HTR-8/SVneo (cell line): ENCODE results near the gene ANKS6.

Experiments
- DNase-seq: peaks from one replicate; pipeline ENCODE4 v3.0.0; 2011; ENCODE audit warnings: low spot score, mixed read lengths; ENCODE audit not compliant: insufficient read length
- FAIRE-seq: peaks from 2 replicates; lab custom pipeline; 2011; peaks lifted over from hg19 to GRCh38; lab: Jason Lieb, UNC

ANKS6 gene

GRCh38 chr9:98775831-98776441 lies 20.4 kb downstream of the ANKS6 start:
- DNase-seq (peak; percentile 71), FAIRE-seq (no peak)

- FAIRE-seq, result no peak
- peak; percentile 31 for DNase-seq
These were observed 21.6 kb downstream of the ANKS6 start for GRCh38 chr9:98774746-98775145.

- DNase-seq, result no peak
- no peak for FAIRE-seq
These were observed 22.6 kb downstream of the ANKS6 start for GRCh38 chr9:98773721-98774120.

GRCh38 chr9:98772364-98773155 lies 23.8 kb downstream of the ANKS6 start:
- DNase-seq, result no peak
- no peak for FAIRE-seq

GRCh38 chr9:98771209-98771874 lies 25.0 kb downstream of the ANKS6 start:
- FAIRE-seq (no peak), DNase-seq (no peak)

- no peak for FAIRE-seq
- DNase-seq, result no peak
These were observed 25.6 kb downstream of the ANKS6 start for GRCh38 chr9:98770717-98771116.

- FAIRE-seq, result no peak
- DNase-seq, result no peak
These were observed 28.0 kb downstream of the ANKS6 start for GRCh38 chr9:98768344-98768743.

- FAIRE-seq (no peak), DNase-seq (no peak)
These were observed 28.4 kb downstream of the ANKS6 start for GRCh38 chr9:98767915-98768314.

- FAIRE-seq, result no peak
- no peak for DNase-seq
These were observed 29.2 kb downstream of the ANKS6 start for GRCh38 chr9:98767196-98767595.

- no peak for DNase-seq
These were observed 29.8 kb downstream of the ANKS6 start for GRCh38 chr9:98766586-98766985.

GRCh38 chr9:98765256-98765655 lies 31.1 kb downstream of the ANKS6 start:
- DNase-seq, result no peak
- FAIRE-seq, result no peak

More at GRCh38 chr9:98766586-98766985, 29.8 kb downstream of the ANKS6 start:
- FAIRE-seq, result no peak

- no peak for FAIRE-seq
- no peak for DNase-seq
These were observed 32.2 kb downstream of the ANKS6 start for GRCh38 chr9:98763986-98764745.

- DNase-seq (no peak), FAIRE-seq (no peak)
These were observed 36.1 kb downstream of the ANKS6 start for GRCh38 chr9:98760231-98760630.

- DNase-seq (no peak), FAIRE-seq (no peak)
These were observed 41.2 kb downstream of the ANKS6 start for GRCh38 chr9:98755006-98755618.

GRCh38 chr9:98751210-98751609 lies 45.1 kb downstream of the ANKS6 start:
- DNase-seq (no peak), FAIRE-seq (no peak)

- no peak for FAIRE-seq
- DNase-seq, result no peak
These were observed 45.8 kb downstream of the ANKS6 start for GRCh38 chr9:98750364-98751060.

GRCh38 chr9:98747476-98747875 lies 48.9 kb downstream of the ANKS6 start:
- FAIRE-seq, result no peak

GRCh38 chr9:98745470-98745869 lies 50.9 kb downstream of the ANKS6 start:
- no peak for DNase-seq
- no peak for FAIRE-seq

More at GRCh38 chr9:98747476-98747875, 48.9 kb downstream of the ANKS6 start:
- no peak for DNase-seq

GRCh38 chr9:98743818-98744611 lies 52.3 kb downstream of the ANKS6 start:
- DNase-seq (no peak), FAIRE-seq (no peak)
